Activated T-helper 1 cell treated with anti-CD3 and anti-CD28 coated beads, Interleukin-12 subunit alpha, Interleukin-12 subunit beta, Interleukin-2, Interleukin-4 antibody, amounts not matched to agents 30 ng/mL and 10 ng/mL and 1 ng/mL, durations not matched to agents 14 hours and 24 hours and 36 hours (primary cell): ENCODE results near the gene C4orf50. TPM values are rescaled to one million over a fixed set of nuclear protein-coding genes. Genes with fewer than 3 reads are reported as not detected.
A peak's percentile ranks its signal among the peaks of the same experiment; 100 is the strongest.

Experiments used
- DNase-seq: peaks from one replicate; pipeline ENCODE4 v3.0.0; 2021; ENCODE audit warnings: low spot score
- H3K27ac Mint-ChIP-seq: one replicate; pipeline ENCODE4 v1.8.0; 2021; ENCODE audit warnings: mild to moderate bottlenecking, mixed read lengths
- H3K27me3 Mint-ChIP-seq: one replicate; pipeline ENCODE4 v1.8.0; 2022; ENCODE audit warnings: mild to moderate bottlenecking, moderate library complexity, mixed read lengths; ENCODE audit not compliant: insufficient read depth
- H3K36me3 Mint-ChIP-seq: one replicate; pipeline ENCODE4 v1.8.0; 2021; ENCODE audit warnings: low read depth, mixed read lengths
- H3K4me1 Mint-ChIP-seq: one replicate; pipeline ENCODE4 v1.8.0; 2021; ENCODE audit warnings: low read depth, mixed read lengths
- H3K4me3 Mint-ChIP-seq: one replicate; pipeline ENCODE4 v1.8.0; 2021; ENCODE audit warnings: mild to moderate bottlenecking, moderate library complexity, mixed read lengths
- H3K9me3 Mint-ChIP-seq: one replicate; pipeline ENCODE4 v1.8.0; 2021; ENCODE audit warnings: mixed read lengths
- intact Hi-C: fragments of 100-400 bp; cut with micrococcal nuclease; formaldehyde crosslinking; loops from one replicate; pipeline ENCODE4 v1.15.1; 2024
- total RNA-seq: library from RNA; stranded (reverse); gene quantifications from 2 replicates; pipeline ENCODE4 v1.2.3, GENCODE V29; 2022

Gene C4orf50
- total RNA-seq, 1 donor from 2014 or later: 0.52 TPM

DNA sequence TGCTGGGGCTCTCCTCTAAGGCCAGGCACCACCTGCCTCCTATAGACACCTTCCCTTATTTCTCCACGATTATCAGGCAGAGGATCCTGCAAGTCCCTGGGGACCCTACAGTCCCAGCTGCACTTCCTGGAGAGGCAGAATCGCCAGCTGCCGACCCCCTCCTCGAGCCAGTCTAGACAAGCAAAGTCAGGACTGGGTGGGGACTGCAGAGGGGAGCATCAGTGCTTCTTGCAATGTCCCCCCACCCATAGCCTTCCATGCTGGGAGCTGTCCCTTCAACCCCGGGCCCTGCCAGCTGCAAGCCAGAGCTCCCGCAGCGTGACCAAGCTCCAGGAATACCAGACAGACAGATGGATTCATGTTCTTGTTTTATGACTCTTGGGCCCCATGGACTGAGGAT, 124.0 kb downstream of the C4orf50 start:
- peaks cover 4% of the 10 kb centered on the region for H3K9me3 Mint-ChIP-seq
- DNase-seq: no peak
- peaks cover 39% of the 10 kb centered on the region for H3K27me3 Mint-ChIP-seq
- no peaks in the 10 kb centered on the region for H3K4me1 Mint-ChIP-seq
- no peak overlapping the region for H3K27ac Mint-ChIP-seq
- intact Hi-C loops: loop anchor here (5.0 kb wide), 1 partner anchor 1037 kb away; the partner anchor contains the start of gene MSX1
- H3K4me3 Mint-ChIP-seq: no peak overlapping the region
- no peaks in the 10 kb centered on the region for H3K36me3 Mint-ChIP-seq

DNA sequence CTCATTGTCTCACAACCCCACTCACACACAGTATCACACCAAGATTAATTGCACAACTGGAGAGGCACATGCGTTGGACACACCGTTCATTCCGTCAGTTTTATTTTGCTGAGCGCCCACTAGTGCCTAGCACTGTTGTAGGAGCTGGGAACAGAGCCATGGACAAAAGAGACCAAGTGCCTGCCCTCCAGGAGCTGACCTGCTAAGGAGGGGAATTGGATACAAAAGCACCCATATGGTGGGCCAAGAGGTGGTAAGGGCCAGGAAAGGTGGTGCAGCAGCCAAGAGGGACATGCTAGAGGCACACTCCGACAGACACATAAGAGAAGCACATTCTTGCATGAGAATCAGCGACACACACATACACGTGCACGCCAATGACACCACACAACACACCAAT, 124.6 kb downstream of the C4orf50 start:
- peak overlapping the region; percentile 14 for H3K27ac Mint-ChIP-seq
- DNase-seq: no peak
- peaks cover 4% of the 10 kb centered on the region for H3K9me3 Mint-ChIP-seq
- no peaks in the 10 kb centered on the region for H3K4me1 Mint-ChIP-seq
- peaks cover 45% of the 10 kb centered on the region for H3K27me3 Mint-ChIP-seq
- intact Hi-C loops: loop anchor here (5.0 kb wide), 1 partner anchor 1036 kb away; the partner anchor contains the start of gene MSX1
- H3K4me3 Mint-ChIP-seq: no peak overlapping the region
- H3K36me3 Mint-ChIP-seq: no peaks in the 10 kb centered on the region

GRCh38 chr4:5893004-5893580, 125.1 kb downstream of the C4orf50 start, which contains the start of gene CRMP1:
Gene CRMP1 (minus strand): TSS chr4:5893086. CDS start chr4:5892969, 117 bp downstream.
- Mint-ChIP-seq H3K36me3 (no peaks in the 10 kb centered on the region), H3K4me1 (no peaks in the 10 kb centered on the region), H3K27ac (peak within 1 kb of the TSS; percentile 14), H3K27me3 (peaks cover 45% of the 10 kb centered on the region), H3K9me3 (peaks cover 4% of the 10 kb centered on the region), H3K4me3 (no peak within 1 kb of the TSS)
- no peak for DNase-seq
- intact Hi-C loops: loop anchor here (5.0 kb wide), 1 partner anchor 1036 kb away; the partner anchor contains the start of gene MSX1

DNA sequence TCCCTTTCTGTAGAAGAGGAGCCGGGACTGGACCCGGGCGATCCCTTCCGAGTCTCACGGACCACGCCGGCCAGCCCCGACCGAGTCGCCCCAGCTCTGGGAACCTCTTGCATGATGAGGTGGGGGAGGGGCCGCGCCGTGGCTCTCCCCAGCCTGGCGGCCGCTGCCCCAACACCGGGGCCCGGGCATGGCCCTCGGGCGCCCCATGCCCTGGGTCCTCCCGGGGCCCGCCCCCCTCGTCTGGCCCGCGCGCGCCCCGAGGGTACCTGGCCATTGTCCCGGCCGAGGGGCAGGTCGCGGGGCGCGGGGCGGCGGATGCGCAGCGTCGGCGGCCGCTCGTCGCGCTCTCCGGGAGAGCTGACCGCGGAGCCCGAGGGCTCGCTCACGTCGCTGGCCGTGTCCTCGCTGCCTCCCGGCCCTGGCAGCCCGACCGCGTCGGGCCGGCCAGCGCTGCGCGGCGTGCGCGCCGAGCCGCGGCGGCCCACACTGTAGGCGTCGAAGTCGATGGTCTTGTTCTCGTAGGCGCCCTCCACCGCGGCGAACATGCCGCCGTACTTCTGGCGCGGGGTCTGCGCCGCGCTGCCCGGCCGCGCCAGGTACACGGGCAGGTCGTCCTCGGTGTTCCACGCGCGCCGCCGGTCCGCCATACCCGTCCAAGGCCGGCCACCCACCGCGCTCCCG, 125.8 kb downstream of the C4orf50 start:
- H3K27me3 Mint-ChIP-seq: peaks cover 45% of the 10 kb centered on the region
- intact Hi-C loops: loop anchor here (5.0 kb wide), 1 partner anchor 1035 kb away; the partner anchor contains the start of gene MSX1
- H3K9me3 Mint-ChIP-seq: peaks cover 4% of the 10 kb centered on the region

DNA sequence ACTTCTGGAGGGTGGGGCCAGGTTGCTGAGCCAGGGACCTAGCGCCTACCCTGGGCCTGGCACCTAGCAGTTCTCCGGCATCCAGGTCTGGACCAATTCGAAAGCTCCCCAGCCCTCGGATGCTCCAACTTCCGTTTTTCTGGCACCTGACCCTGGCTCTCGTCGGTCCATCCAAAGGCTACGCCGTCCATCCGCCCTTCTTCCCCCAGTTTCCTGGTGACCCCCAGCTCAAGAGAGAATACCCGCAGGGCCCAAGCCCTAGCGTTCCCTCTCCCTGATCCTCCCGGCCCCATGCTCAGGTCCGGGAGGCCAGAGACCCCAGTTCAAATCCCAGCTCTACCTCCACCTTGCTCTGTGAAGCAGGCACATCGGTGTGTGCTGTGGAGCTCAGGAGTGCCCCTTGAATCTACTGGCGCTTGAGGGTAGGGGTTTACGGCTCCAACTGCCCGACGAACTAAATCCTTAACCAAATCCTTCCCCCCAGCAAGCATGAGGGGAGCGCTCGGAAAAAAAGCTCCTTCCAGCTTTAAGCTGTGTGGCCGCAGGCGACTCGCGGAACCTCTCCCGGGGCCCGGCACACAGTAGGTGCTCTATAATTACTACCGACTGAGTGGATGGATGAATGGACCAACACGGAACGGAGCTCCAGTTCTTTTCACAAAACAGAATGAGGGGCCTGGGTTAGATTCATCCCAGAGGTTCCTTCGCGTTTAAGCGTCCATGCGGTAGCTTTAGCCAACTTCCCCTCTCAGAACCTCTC, 126.5 kb downstream of the C4orf50 start:
- no peaks in the 10 kb centered on the region for H3K36me3 Mint-ChIP-seq
- no peak for DNase-seq
- intact Hi-C loops: loop anchor here (5.0 kb wide), 1 partner anchor 1034 kb away; the partner anchor contains the start of gene MSX1

More for the DNA sequence above, 125.8 kb downstream of the C4orf50 start:
- no peaks in the 10 kb centered on the region for H3K4me1 Mint-ChIP-seq
- H3K4me3 Mint-ChIP-seq: no peak overlapping the region
- H3K36me3 Mint-ChIP-seq: no peaks in the 10 kb centered on the region
- DNase-seq: no peak
- no peak overlapping the region for H3K27ac Mint-ChIP-seq

DNA sequence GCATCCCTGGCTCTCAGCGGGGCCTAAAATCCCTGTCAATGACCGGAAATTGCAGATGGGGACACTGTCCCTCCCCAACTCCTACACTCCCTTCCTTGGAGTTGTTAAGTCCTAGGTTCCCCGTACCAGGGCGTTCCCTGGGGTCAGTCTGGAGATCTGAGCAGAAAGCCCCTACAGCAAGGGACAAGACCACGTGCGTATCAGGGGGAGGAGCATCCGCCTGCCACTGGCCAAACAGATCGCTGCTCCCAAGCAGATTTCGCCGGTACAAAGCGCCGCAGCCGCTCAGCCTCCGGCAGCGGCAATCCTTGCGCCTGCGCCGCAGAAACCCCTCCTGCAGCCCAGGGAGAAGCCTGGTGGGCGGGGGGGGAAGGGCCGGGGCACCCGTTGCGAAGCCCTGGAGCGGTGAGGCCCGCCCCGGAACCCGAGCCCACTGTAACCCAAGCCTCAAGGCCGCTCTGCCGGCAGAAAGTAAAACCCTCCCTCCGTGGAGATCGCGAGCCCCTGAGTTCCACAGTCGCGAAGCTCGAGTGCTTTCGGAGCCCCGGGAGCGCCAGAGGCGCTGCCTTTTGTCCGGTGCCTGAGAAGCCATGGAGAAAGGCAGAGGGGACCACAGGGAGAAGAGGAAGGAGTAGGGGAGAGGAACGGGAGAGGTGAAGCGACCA, 128.0 kb downstream of the C4orf50 start:
- H3K9me3 Mint-ChIP-seq: no peaks in the 10 kb centered on the region
- peaks cover 62% of the 10 kb centered on the region for H3K27me3 Mint-ChIP-seq
- no peak overlapping the region for H3K27ac Mint-ChIP-seq
- DNase-seq: no peak
- no peaks in the 10 kb centered on the region for H3K4me1 Mint-ChIP-seq
- no peak overlapping the region for H3K4me3 Mint-ChIP-seq
- no peaks in the 10 kb centered on the region for H3K36me3 Mint-ChIP-seq
- intact Hi-C loops: loop anchor here (5.0 kb wide), 1 partner anchor 1033 kb away; the partner anchor contains the start of gene MSX1

More for the DNA sequence above, 126.5 kb downstream of the C4orf50 start:
- Mint-ChIP-seq H3K27me3 (peaks cover 53% of the 10 kb centered on the region), H3K9me3 (no peaks in the 10 kb centered on the region), H3K27ac (no peak overlapping the region), H3K4me3 (no peak overlapping the region), H3K4me1 (no peaks in the 10 kb centered on the region)

- H3K4me1 Mint-ChIP-seq: no peaks in the 10 kb centered on the region
- DNase-seq: no peak
- H3K9me3 Mint-ChIP-seq: no peaks in the 10 kb centered on the region
- no peak overlapping the region for H3K27ac Mint-ChIP-seq
- peak overlapping the region; percentile 37 for H3K4me3 Mint-ChIP-seq
- peaks cover 61% of the 10 kb centered on the region for H3K27me3 Mint-ChIP-seq
- intact Hi-C loops: no loop called here
- no peaks in the 10 kb centered on the region for H3K36me3 Mint-ChIP-seq
These were observed 129.1 kb downstream of the C4orf50 start for GRCh38 chr4:5889002-5889696.

- Mint-ChIP-seq H3K9me3 (no peaks in the 10 kb centered on the region), H3K27me3 (peaks cover 55% of the 10 kb centered on the region), H3K4me1 (no peaks in the 10 kb centered on the region), H3K27ac (no peak overlapping the region), H3K4me3 (peak overlapping the region; percentile 37), H3K36me3 (no peaks in the 10 kb centered on the region)
- no peak for DNase-seq
- intact Hi-C loops: no loop called here
These were observed 129.8 kb downstream of the C4orf50 start for GRCh38 chr4:5888222-5889001.

DNA sequence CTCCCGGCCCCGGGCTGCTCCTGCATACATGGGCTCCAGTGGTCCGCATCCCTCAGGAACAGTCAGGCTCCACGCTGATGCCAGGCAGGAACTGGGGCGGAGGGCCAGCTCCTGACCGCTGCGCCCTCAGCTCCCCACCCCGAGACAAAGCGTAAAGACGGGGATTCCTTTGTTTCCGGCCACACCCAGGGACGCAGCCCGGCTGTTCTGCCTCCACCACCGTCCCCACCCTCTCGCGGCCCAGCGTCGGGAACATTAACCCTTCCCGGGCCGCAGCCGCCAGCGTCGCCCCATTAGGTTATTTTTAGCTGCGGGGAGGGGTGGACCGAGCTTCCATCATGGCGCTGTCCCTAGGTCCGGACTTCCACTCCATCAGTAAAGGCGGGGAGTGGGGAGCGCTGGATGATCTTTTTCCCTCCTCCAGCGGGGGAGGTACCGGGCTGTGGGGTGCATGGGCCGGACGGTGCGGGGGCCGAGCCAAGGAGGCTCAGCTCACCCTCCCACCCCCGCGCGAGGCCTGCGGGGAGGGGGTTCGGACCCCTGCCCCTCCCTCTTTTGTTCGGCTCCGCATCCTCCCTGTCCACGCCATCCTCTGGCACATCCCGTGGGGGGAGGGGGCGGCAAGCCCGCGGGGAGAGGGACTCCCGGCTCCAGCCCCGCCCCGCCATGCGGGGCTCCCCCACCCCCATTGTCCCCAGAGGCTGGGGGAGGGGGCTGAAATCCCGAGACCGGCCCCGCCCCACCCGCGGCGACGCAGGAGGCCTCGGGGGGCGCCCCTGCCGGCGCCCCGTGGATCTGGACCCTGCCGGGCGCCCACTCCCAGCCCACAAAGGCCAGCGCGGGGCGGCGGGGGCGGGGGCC, 130.6 kb downstream of the C4orf50 start:
- H3K9me3 Mint-ChIP-seq: no peaks in the 10 kb centered on the region
- H3K36me3 Mint-ChIP-seq: no peaks in the 10 kb centered on the region
- DNase-seq: no peak
- H3K4me1 Mint-ChIP-seq: no peaks in the 10 kb centered on the region
- no peak overlapping the region for H3K4me3 Mint-ChIP-seq
- peaks cover 54% of the 10 kb centered on the region for H3K27me3 Mint-ChIP-seq
- intact Hi-C loops: no loop called here
- no peak overlapping the region for H3K27ac Mint-ChIP-seq

GRCh38 chr4:5887011-5887360, 131.2 kb downstream of the C4orf50 start:
- intact Hi-C loops: no loop called here
- Mint-ChIP-seq H3K36me3 (no peaks in the 10 kb centered on the region), H3K4me1 (no peaks in the 10 kb centered on the region), H3K27ac (no peak overlapping the region), H3K9me3 (no peaks in the 10 kb centered on the region), H3K27me3 (peaks cover 54% of the 10 kb centered on the region), H3K4me3 (no peak overlapping the region)
- DNase-seq: no peak

- H3K27ac Mint-ChIP-seq: no peak overlapping the region
- H3K27me3 Mint-ChIP-seq: peaks cover 47% of the 10 kb centered on the region
- no peak for DNase-seq
- no peaks in the 10 kb centered on the region for H3K4me1 Mint-ChIP-seq
- H3K36me3 Mint-ChIP-seq: no peaks in the 10 kb centered on the region
- intact Hi-C loops: no loop called here
- no peak overlapping the region for H3K4me3 Mint-ChIP-seq
- no peaks in the 10 kb centered on the region for H3K9me3 Mint-ChIP-seq
These were observed 132.5 kb downstream of the C4orf50 start for GRCh38 chr4:5885733-5886132.
